Hepatocyte (in vitro differentiated cells): ENCODE measurements around the gene NBEAL1.

ENCODE experiments used
- EZH2 ChIP-seq: fragments of 200-600 bp; sonication (generic); IDR thresholded peaks from 2 replicates; pipeline ENCODE4 v1.6.1; 2016; ENCODE audit warnings: antibody characterized with exemption, mild to moderate bottlenecking, borderline replicate concordance
- EZH2phosphoT487 ChIP-seq: fragments of 200-600 bp; sonication (generic); IDR thresholded peaks from one replicate; pipeline ENCODE4 v1.6.1; 2018; ENCODE audit warnings: antibody characterized with exemption, mild to moderate bottlenecking, low read depth, moderate library complexity; ENCODE audit not compliant: unreplicated experiment, severe bottlenecking
- TF ChIP-seq, protein P1 (sequence below): fragments of 200-600 bp; sonication (generic); IDR thresholded peaks from 2 replicates; pipeline ENCODE4 v1.5.1; 2016; ENCODE audit warnings: antibody characterized with exemption, mild to moderate bottlenecking; ENCODE audit not compliant: poor library complexity

DNA sequence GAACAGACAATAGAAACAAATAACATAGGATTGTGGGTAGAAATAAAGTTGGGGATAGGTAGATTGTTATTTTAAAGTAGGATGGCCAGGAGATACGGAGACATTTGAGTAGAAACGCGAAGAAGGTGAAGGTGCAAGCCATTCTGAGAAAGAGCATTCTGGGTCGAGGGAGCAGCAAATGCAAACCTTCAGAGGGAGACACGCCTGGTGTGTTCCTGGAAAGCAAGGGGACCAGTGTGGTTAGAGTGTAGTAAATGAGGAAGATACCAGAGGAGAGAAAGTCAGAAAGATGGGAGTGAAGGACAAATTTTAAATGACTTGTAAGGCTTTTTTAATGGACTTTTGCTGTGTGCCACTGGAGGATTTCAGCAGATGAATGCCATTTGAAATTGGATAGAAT lies 225.8 kb downstream of the NBEAL1 start:
- TF ChIP-seq, protein P1, sequence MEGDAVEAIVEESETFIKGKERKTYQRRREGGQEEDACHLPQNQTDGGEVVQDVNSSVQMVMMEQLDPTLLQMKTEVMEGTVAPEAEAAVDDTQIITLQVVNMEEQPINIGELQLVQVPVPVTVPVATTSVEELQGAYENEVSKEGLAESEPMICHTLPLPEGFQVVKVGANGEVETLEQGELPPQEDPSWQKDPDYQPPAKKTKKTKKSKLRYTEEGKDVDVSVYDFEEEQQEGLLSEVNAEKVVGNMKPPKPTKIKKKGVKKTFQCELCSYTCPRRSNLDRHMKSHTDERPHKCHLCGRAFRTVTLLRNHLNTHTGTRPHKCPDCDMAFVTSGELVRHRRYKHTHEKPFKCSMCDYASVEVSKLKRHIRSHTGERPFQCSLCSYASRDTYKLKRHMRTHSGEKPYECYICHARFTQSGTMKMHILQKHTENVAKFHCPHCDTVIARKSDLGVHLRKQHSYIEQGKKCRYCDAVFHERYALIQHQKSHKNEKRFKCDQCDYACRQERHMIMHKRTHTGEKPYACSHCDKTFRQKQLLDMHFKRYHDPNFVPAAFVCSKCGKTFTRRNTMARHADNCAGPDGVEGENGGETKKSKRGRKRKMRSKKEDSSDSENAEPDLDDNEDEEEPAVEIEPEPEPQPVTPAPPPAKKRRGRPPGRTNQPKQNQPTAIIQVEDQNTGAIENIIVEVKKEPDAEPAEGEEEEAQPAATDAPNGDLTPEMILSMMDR = no peak
- TF ChIP-seq EZH2phosphoT487 = no peak
- TF ChIP-seq EZH2 = no peak
